Measurements from ENCODE around the gene SLC12A7. TPM values are rescaled to one million over a fixed set of nuclear protein-coding genes. Genes with fewer than 3 reads are reported as not detected.
A peak's percentile ranks its signal among the peaks of the same experiment; 100 is the strongest.

The SLC12A7 gene
- total RNA-seq, 4 donors from 2014 or later: 87.2 to 182 (median 116) TPM

GRCh38 chr5:1139331-1140170 is 27.7 kb upstream of the SLC12A7 start:
- Histone ChIP-seq H3K4me1 (peaks cover 0 to 39% (median 8%) of the 10 kb centered on the region in 4 donors), H3K27ac (no peak overlapping the region), H3K27me3 (no peaks in the 10 kb centered on the region), H3K36me3 (no peaks in the 10 kb centered on the region), H3K4me3 (no peak overlapping the region), H3K9me3 (no peaks in the 10 kb centered on the region)
- DNase-seq: no peak
- TF ChIP-seq POLR2A (IDR thresholded peaks at IDR 0.05) (no peak), CTCF (IDR thresholded peaks at IDR 0.05) (no peak)

- no peaks in the 10 kb centered on the region for H3K36me3 ChIP-seq
- peaks cover 0 to 39% (median 8%) of the 10 kb centered on the region in 4 donors for H3K4me1 ChIP-seq
- no peak for TF ChIP-seq CTCF (IDR thresholded peaks at IDR 0.05)
- no peak for TF ChIP-seq POLR2A (IDR thresholded peaks at IDR 0.05)
- H3K27ac ChIP-seq: no peak overlapping the region
- H3K27me3 ChIP-seq: no peaks in the 10 kb centered on the region
- no peak for DNase-seq
- H3K9me3 ChIP-seq: no peaks in the 10 kb centered on the region
- H3K4me3 ChIP-seq: no peak overlapping the region
Measured at GRCh38 chr5:1138445-1139245, 26.8 kb upstream of the SLC12A7 start.

GRCh38 chr5:1137567-1138444 is 25.9 kb upstream of the SLC12A7 start:
- no peak for TF ChIP-seq POLR2A (IDR thresholded peaks at IDR 0.05)
- TF ChIP-seq CTCF (IDR thresholded peaks at IDR 0.05): peak in 1 of 6 experiments; percentile 7
- H3K27me3 ChIP-seq: no peaks in the 10 kb centered on the region
- peaks cover 0 to 39% (median 8%) of the 10 kb centered on the region in 4 donors for H3K4me1 ChIP-seq
- peak in 1 of 3 donors; percentile 62 for DNase-seq
- H3K36me3 ChIP-seq: no peaks in the 10 kb centered on the region
- H3K9me3 ChIP-seq: no peaks in the 10 kb centered on the region
- peak overlapping the region in 1 of 4 donors; percentile 20 for H3K27ac ChIP-seq
- no peak overlapping the region for H3K4me3 ChIP-seq

GRCh38 chr5:1136814-1137213 is 25.0 kb upstream of the SLC12A7 start:
- Histone ChIP-seq H3K9me3 (no peaks in the 10 kb centered on the region), H3K4me1 (peaks cover 0 to 39% (median 8%) of the 10 kb centered on the region in 4 donors), H3K27ac (no peak overlapping the region), H3K36me3 (no peaks in the 10 kb centered on the region), H3K4me3 (no peak overlapping the region), H3K27me3 (no peaks in the 10 kb centered on the region)
- DNase-seq: no peak
- TF ChIP-seq POLR2A (IDR thresholded peaks at IDR 0.05) (no peak), CTCF (IDR thresholded peaks at IDR 0.05) (no peak)
